CD4-positive, alpha-beta T cell (primary cell): ENCODE data around the gene ITSN1. TPM values are rescaled to one million over a fixed set of nuclear protein-coding genes. Genes with fewer than 3 reads are reported as not detected.
"Not testable (repeated sequence)": the region's sequence is repeated elsewhere in the genome, so short reads cannot be mapped to it uniquely, and the experiment has no call there.

Experiments used
- ATAC-seq: fragments of 200-7000 bp; cut with Tn5 transposase; one replicate; pipeline ENCODE4 v1.10.0; 2022; ENCODE audit warnings: mild to moderate bottlenecking; ENCODE audit not compliant: poor library complexity
- CTCF ChIA-PET: fragments of 350-600 bp; sonication (Branson Sonifier 250); formaldehyde crosslinking; loops from one replicate; lab custom pipeline; 2021; ENCODE audit warnings: antibody characterized with exemption, inconsistent platforms; lab: Charles Lee
- POLR2A ChIA-PET: fragments of 350-600 bp; sonication (Branson Sonifier 250); formaldehyde crosslinking; loops from one replicate; lab custom pipeline; 2021; ENCODE audit warnings: antibody characterized with exemption, inconsistent platforms; lab: Charles Lee
- DNase-seq, 14 experiments: peaks; one replicate each; pipeline ENCODE4 v3.0.0-alpha.2; 2013 to 2020; ENCODE audit warnings: mixed read lengths in 2 of 14
- H3K27ac ChIP-seq, 2 donors: one replicate each; pipeline versions ENCODE4 v1.5.1 to v1.7.0; 2013; ENCODE audit warnings: low read length in 2 of 2, low read depth in 1 of 2, mild to moderate bottlenecking in 1 of 2
- H3K27me3 ChIP-seq, 2 experiments: 1 replicate in 1 of 2; 2 replicates in 1 of 2; pipeline versions ENCODE4 v1.6.1 to v1.7.0; 2013; ENCODE audit warnings: low read length in 2 of 2, control low read depth in 1 of 2, mild to moderate bottlenecking in 1 of 2, moderate library complexity in 1 of 2; ENCODE audit not compliant: insufficient read depth in 2 of 2, control insufficient read depth in 1 of 2
- H3K36me3 ChIP-seq: one replicate; pipeline ENCODE4 v1.6.1; 2013; ENCODE audit warnings: low read length, control low read depth; ENCODE audit not compliant: insufficient read depth
- H3K4me1 ChIP-seq: one replicate; pipeline ENCODE4 v1.6.1; 2013; ENCODE audit warnings: low read length, control low read depth; ENCODE audit not compliant: insufficient read depth
- H3K4me3 ChIP-seq: one replicate; pipeline ENCODE4 v1.5.1; 2013; ENCODE audit warnings: mild to moderate bottlenecking, low read length, moderate library complexity
- H3K9me3 ChIP-seq, 2 experiments: 1 replicate in 1 of 2; 2 replicates in 1 of 2; pipeline versions ENCODE4 v1.6.1 to v1.7.0; 2013; ENCODE audit warnings: low read length in 2 of 2, mild to moderate bottlenecking in 2 of 2, control low read depth in 1 of 2, moderate library complexity in 1 of 2; ENCODE audit not compliant: control insufficient read depth in 1 of 2, insufficient read depth in 1 of 2
- H3K27ac Mint-ChIP-seq: one replicate; pipeline ENCODE4 v1.8.0; 2020; ENCODE audit warnings: mixed read lengths
- H3K27me3 Mint-ChIP-seq: one replicate; pipeline ENCODE4 v1.8.0; 2021; ENCODE audit warnings: mixed read lengths
- H3K36me3 Mint-ChIP-seq: one replicate; pipeline ENCODE4 v1.8.0; 2021; ENCODE audit warnings: low read depth, mixed read lengths
- H3K4me1 Mint-ChIP-seq: one replicate; pipeline ENCODE4 v1.8.0; 2021; ENCODE audit warnings: low read depth, mixed read lengths
- H3K4me3 Mint-ChIP-seq: one replicate; pipeline ENCODE4 v1.8.0; 2020; ENCODE audit warnings: mild to moderate bottlenecking, mixed read lengths
- H3K9me3 Mint-ChIP-seq: one replicate; pipeline ENCODE4 v1.8.0; 2020; ENCODE audit warnings: mixed read lengths
- intact Hi-C, 2 experiments: fragments of 100-400 bp; cut with DNase I in 1 of 2; cut with micrococcal nuclease in 1 of 2; formaldehyde crosslinking; loops; one replicate each; pipeline versions ENCODE4 v1.15.1 to v1.9.0; 2023 to 2025; cut with DNase I, micrococcal nuclease
- total RNA-seq, 174 experiments: library from RNA in 2 of 174; stranded (reverse) in 2 of 174; gene quantifications; one replicate each; pipeline ENCODE4 v1.2.3 and lab custom pipeline; 2021 to 2026
- TF ChIP-seq, protein P1 (sequence below): fragments of 200-600 bp; IDR thresholded peaks from one replicate; pipeline ENCODE4 v1.8.0; 2022; ENCODE audit warnings: antibody characterized with exemption, mild to moderate bottlenecking

The ITSN1 gene
- total RNA-seq, 2 experiments from 2014 or later, result 2.1 to 3.0 TPM

DNA sequence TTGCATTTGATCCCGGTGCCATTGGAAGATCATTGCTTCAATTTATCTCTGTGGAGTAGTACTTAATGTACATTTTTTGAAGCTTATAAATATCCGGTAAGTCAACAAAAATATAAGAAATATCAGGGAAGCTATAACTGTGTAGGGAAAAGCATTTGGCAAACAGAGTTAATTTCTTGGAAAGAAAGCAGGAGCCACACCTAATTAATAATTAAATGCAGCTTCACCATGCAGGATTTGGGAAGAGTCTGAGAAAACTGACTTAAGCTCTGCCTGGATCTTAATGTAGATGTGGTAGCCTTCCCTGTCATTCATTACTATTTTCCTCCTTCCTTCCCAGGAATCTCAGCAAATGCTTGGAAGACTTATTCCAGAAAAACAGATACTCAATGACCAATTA, 138.8 kb downstream of the ITSN1 start:
- H3K27me3 ChIP-seq, result no peaks in the 10 kb centered on the region
- POLR2A ChIA-PET, result no interaction called here

DNA sequence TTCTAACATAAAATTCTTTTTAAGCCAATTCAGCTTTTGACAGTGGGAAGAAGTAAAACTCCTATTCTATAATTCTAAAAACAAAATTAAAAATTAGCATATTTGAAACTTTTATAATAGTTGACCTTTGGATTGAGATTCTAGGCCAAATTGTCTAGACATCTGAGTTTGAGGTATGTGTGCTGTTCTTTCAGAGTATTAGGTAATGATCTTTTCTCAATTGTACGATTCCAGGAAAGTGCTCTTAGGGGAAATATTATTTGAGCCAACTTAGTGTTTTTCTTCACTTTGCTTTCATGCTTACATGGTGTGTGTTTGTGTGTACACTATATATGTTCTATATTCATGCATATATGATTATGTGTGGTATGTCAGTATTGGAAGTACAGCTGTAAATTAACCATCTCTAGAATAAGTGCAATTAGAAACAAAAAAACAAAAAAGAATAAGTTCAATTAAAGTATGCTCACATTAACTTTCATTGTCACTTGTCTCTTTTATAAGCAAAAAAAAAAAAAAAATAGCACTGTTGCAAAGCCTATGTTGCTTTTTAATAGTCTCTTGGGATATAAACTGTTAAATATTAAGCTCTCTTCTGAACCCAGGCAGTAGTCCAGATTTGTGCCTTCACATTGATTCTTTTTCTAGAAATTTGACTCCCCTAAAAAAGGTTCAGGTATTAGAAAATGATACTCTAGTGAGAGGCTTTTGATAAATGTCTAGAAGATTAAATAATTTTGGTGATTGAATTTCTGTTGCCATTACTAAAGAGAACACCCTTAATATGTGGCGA, 141.1 kb downstream of the ITSN1 start:
- H3K27ac ChIP-seq, result no peak overlapping the region
- no peak overlapping the region for H3K4me3 ChIP-seq
- Mint-ChIP-seq H3K36me3 (peaks cover 26% of the 10 kb centered on the region), H3K27me3 (no peaks in the 10 kb centered on the region), H3K4me3 (no peak overlapping the region), H3K9me3 (peaks cover 2% of the 10 kb centered on the region), H3K4me1 (no peaks in the 10 kb centered on the region), H3K27ac (no peak overlapping the region)
- no peaks in the 10 kb centered on the region for H3K4me1 ChIP-seq
- peaks cover 4 to 8% of the 10 kb centered on the region in 2 experiments for H3K9me3 ChIP-seq
- TF ChIP-seq, protein P1, sequence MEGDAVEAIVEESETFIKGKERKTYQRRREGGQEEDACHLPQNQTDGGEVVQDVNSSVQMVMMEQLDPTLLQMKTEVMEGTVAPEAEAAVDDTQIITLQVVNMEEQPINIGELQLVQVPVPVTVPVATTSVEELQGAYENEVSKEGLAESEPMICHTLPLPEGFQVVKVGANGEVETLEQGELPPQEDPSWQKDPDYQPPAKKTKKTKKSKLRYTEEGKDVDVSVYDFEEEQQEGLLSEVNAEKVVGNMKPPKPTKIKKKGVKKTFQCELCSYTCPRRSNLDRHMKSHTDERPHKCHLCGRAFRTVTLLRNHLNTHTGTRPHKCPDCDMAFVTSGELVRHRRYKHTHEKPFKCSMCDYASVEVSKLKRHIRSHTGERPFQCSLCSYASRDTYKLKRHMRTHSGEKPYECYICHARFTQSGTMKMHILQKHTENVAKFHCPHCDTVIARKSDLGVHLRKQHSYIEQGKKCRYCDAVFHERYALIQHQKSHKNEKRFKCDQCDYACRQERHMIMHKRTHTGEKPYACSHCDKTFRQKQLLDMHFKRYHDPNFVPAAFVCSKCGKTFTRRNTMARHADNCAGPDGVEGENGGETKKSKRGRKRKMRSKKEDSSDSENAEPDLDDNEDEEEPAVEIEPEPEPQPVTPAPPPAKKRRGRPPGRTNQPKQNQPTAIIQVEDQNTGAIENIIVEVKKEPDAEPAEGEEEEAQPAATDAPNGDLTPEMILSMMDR, result no peak
- intact Hi-C loops, result loop anchor here in 1 of 2 experiments (10.0 kb wide), 1 partner anchor 59 kb away; no protein-coding TSS in a partner anchor
- CTCF ChIA-PET, result no interaction called here
- POLR2A ChIA-PET, result no interaction called here
- no peak for ATAC-seq
- no peaks in the 10 kb centered on the region for H3K36me3 ChIP-seq
- no peaks in the 10 kb centered on the region for H3K27me3 ChIP-seq
- DNase-seq, result no peak

More for the DNA sequence above, 138.8 kb downstream of the ITSN1 start:
- Mint-ChIP-seq H3K4me3 (no peak overlapping the region), H3K4me1 (no peaks in the 10 kb centered on the region), H3K27me3 (no peaks in the 10 kb centered on the region), H3K9me3 (peaks cover 2% of the 10 kb centered on the region), H3K36me3 (peaks cover 26% of the 10 kb centered on the region), H3K27ac (no peak overlapping the region)
- Histone ChIP-seq H3K4me3 (no peak overlapping the region), H3K4me1 (no peaks in the 10 kb centered on the region), H3K27ac (no peak overlapping the region), H3K36me3 (no peaks in the 10 kb centered on the region), H3K9me3 (peaks cover 4 to 9% of the 10 kb centered on the region in 2 experiments)
- CTCF ChIA-PET, result no interaction called here
- TF ChIP-seq, protein P1, result no peak
- intact Hi-C loops, result loop anchor here in 1 of 2 experiments (10.0 kb wide), 1 partner anchor 56 kb away; no protein-coding TSS in a partner anchor
- DNase-seq, result no peak
- ATAC-seq, result no peak

DNA sequence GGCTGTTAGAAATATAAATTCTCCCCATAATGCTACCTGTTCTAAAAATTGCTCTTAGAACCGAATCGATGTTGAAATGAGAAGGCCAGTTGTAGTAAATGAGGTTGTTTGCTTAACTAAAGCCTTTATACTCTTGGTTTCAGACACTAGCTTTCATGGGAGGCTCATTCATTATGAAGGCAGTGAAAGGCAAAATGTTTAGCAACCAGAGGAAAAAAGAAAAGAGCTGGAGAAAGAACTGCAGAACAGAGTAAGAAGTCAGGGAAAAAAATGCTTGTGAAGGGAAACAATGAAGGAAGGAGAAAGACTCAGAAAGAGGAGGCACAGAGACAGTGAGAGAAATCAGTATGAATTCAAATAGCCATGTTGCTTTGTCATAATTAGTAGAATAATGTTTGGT, 145.1 kb downstream of the ITSN1 start:
- no peaks in the 10 kb centered on the region for H3K27me3 Mint-ChIP-seq
- CTCF ChIA-PET, result no interaction called here
- DNase-seq, result no peak

DNA sequence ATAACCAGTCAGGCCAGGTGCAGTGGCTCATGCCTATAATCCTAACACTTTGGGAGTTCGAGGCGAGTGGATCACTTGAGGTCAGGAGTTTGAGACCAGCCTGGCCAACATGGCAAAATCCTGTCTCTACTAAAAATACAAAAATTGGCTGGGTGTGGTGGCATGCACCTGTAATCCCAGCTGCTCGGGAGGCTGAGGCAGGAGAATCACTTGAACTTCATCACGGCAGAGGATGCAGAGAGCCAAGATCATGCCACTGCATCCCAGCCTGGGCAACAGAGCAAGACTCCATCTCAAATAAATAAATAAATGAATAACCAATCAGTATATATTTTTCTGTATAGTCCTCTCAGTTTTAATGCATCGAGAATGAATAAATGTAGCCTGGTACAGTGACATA, 146.1 kb downstream of the ITSN1 start:
- H3K4me3 Mint-ChIP-seq, H3K27me3 ChIP-seq, CTCF ChIA-PET, POLR2A ChIA-PET, H3K36me3 Mint-ChIP-seq, H3K27ac Mint-ChIP-seq, H3K27ac ChIP-seq, H3K4me3 ChIP-seq, DNase-seq, H3K27me3 Mint-ChIP-seq, H3K9me3 Mint-ChIP-seq, H3K4me1 ChIP-seq, ATAC-seq, H3K36me3 ChIP-seq, H3K4me1 Mint-ChIP-seq, H3K9me3 ChIP-seq: not testable (repeated sequence)
- intact Hi-C loops, result loop anchor here in 1 of 2 experiments (10.0 kb wide), 1 partner anchor 64 kb away; no protein-coding TSS in a partner anchor

More for the DNA sequence above, 145.1 kb downstream of the ITSN1 start:
- H3K4me1 ChIP-seq, result no peaks in the 10 kb centered on the region
- ATAC-seq, result no peak
- H3K9me3 ChIP-seq, result no peaks in the 10 kb centered on the region
- H3K27me3 ChIP-seq, result no peaks in the 10 kb centered on the region
- intact Hi-C loops, result loop anchor here in 1 of 2 experiments (10.0 kb wide), 1 partner anchor 63 kb away; no protein-coding TSS in a partner anchor
- no peak overlapping the region for H3K27ac ChIP-seq
- no peak overlapping the region for H3K4me3 Mint-ChIP-seq
- TF ChIP-seq, protein P1, result no peak
- no peaks in the 10 kb centered on the region for H3K36me3 ChIP-seq
- H3K9me3 Mint-ChIP-seq, result no peaks in the 10 kb centered on the region
- peaks cover 2% of the 10 kb centered on the region for H3K36me3 Mint-ChIP-seq
- no peak overlapping the region for H3K27ac Mint-ChIP-seq
- no peak overlapping the region for H3K4me3 ChIP-seq
- POLR2A ChIA-PET, result no interaction called here
- no peaks in the 10 kb centered on the region for H3K4me1 Mint-ChIP-seq
